ENCODE results near the gene IGF2.

The IGF2 gene, protein sequence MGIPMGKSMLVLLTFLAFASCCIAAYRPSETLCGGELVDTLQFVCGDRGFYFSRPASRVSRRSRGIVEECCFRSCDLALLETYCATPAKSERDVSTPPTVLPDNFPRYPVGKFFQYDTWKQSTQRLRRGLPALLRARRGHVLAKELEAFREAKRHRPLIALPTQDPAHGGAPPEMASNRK

GRCh38 chr11:2139123-2139521 is at the start of gene IGF2:
IGF2 (minus strand) TSS chr11:2139389; CDS start chr11:2135523, 3,866 bp downstream.
- Histone ChIP-seq H3K36me3 (ENCODE audit: control insufficient read depth, insufficient read depth, low read length) (no peaks in the 10 kb centered on the region), H3K27me3 (ENCODE audit: control insufficient read depth, insufficient read depth, low read length) (peaks cover 81% of the 10 kb centered on the region), H3K9me3 (ENCODE audit: control insufficient read depth, low read length) (no peaks in the 10 kb centered on the region), H3K4me1 (ENCODE audit: control insufficient read depth, insufficient read depth, low read length) (no peaks in the 10 kb centered on the region), H3K4me3 (ENCODE audit: low read length) (no peak within 1 kb of the TSS), H3K9ac (ENCODE audit: low read length) (no peak within 1 kb of the TSS)

- peaks cover 48% of the 10 kb centered on the region for H3K27me3 ChIP-seq (ENCODE audit: control insufficient read depth, insufficient read depth, low read length)
- no peaks in the 10 kb centered on the region for H3K36me3 ChIP-seq (ENCODE audit: control insufficient read depth, insufficient read depth, low read length)
- H3K9ac ChIP-seq (ENCODE audit: low read length): no peak overlapping the region
- H3K4me3 ChIP-seq (ENCODE audit: low read length): no peak overlapping the region
- H3K4me1 ChIP-seq (ENCODE audit: control insufficient read depth, insufficient read depth, low read length): peaks cover 9% of the 10 kb centered on the region
- no peaks in the 10 kb centered on the region for H3K9me3 ChIP-seq (ENCODE audit: control insufficient read depth, low read length)
Observed at GRCh38 chr11:2188745-2189144, 49.6 kb upstream of the IGF2 start.

DNA sequence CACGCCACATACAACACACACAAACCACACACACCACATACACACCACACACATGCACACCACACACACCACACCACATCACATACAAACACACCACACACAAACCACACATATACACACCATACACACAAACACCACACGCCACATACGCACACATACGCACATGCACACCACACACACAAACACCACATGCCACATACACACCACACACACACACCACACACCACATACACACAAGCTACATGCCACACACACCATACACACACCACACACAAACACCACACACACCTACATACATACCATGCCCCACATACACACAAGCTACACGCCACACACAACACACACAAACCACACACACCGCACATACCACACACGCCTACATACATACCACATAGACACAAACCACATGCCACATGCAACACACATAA is 48.1 kb upstream of the IGF2 start:
- H3K4me3 ChIP-seq (ENCODE audit: low read length): no peak overlapping the region
- peaks cover 43% of the 10 kb centered on the region for H3K27me3 ChIP-seq (ENCODE audit: control insufficient read depth, insufficient read depth, low read length)
- no peak overlapping the region for H3K9ac ChIP-seq (ENCODE audit: low read length)
- peaks cover 3% of the 10 kb centered on the region for H3K4me1 ChIP-seq (ENCODE audit: control insufficient read depth, insufficient read depth, low read length)
- H3K36me3 ChIP-seq (ENCODE audit: control insufficient read depth, insufficient read depth, low read length): no peaks in the 10 kb centered on the region
- H3K9me3 ChIP-seq (ENCODE audit: control insufficient read depth, low read length): no peaks in the 10 kb centered on the region

DNA sequence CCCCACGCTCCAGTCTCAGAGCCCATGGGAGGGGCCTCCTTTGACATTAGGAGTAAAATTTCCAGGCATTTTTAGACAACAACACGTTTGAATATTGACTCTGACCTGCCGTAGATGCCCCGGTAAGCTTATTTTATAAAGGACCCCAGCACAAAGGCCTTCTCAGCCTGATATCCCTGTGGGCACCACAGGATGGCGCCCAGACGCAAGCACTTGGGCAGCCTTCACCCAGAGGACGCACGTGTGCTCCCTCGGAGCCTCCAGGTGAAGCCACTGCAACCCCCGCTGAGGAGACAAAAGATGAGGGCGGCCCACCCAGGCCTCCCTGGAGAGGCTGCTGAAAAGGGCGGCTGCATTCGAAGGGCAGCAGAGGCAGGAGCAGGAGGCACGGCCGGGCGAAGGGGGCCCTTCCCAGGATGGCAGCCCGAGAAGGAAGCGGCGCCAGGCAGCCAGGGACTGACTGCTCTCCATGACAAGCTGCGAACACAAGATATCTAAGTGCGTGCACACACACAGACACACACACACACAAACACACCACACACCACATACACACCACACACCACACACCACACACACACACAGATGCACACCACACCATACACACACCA is 47.6 kb upstream of the IGF2 start:
- H3K36me3 ChIP-seq (ENCODE audit: control insufficient read depth, insufficient read depth, low read length): no peaks in the 10 kb centered on the region
- H3K9me3 ChIP-seq (ENCODE audit: control insufficient read depth, low read length): no peaks in the 10 kb centered on the region
- H3K9ac ChIP-seq (ENCODE audit: low read length): no peak overlapping the region
- H3K4me3 ChIP-seq (ENCODE audit: low read length): no peak overlapping the region
- H3K4me1 ChIP-seq (ENCODE audit: control insufficient read depth, insufficient read depth, low read length): peaks cover 3% of the 10 kb centered on the region
- H3K27me3 ChIP-seq (ENCODE audit: control insufficient read depth, insufficient read depth, low read length): peaks cover 42% of the 10 kb centered on the region

DNA sequence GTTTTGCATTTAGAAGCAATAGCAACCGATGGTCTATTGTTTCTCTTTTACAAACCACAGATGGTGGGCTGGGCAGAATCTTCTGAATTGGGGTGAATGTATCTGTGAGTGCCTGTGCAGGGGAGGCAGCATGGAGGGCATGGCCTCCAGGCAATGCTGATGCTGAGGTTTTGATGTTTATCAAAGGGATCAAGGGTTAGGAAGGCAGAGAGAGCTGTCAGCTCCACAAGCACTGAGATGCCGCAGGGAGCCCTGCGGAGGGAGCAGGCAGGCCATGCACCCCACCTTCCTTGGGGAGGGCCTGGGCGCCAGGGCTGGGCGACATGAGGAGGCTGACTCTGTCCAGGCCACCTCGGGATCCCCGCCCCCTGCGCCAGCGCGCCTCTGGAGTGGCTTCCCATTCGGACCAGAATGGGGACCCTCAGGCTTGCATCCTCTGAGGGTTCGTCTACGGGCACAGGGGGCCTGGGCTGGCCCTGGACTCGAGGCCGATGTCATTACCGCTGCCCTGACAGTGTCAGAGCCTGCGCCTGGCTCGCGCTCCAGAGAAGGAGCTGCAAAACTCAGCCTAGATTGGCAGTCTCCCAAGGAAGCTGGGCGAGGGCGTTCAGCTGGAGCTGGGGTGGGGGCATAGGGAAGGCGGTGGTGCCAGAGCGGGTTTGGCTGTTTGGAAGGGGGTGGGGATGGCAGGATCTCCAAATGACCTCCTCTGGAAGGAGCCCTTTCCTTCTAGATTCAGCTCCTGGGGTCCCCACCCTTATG is 46.3 kb upstream of the IGF2 start:
- Histone ChIP-seq H3K27me3 (ENCODE audit: control insufficient read depth, insufficient read depth, low read length) (peaks cover 35% of the 10 kb centered on the region), H3K4me3 (ENCODE audit: low read length) (no peak overlapping the region), H3K9me3 (ENCODE audit: control insufficient read depth, low read length) (no peaks in the 10 kb centered on the region), H3K4me1 (ENCODE audit: control insufficient read depth, insufficient read depth, low read length) (peaks cover 3% of the 10 kb centered on the region), H3K9ac (ENCODE audit: low read length) (no peak overlapping the region), H3K36me3 (ENCODE audit: control insufficient read depth, insufficient read depth, low read length) (no peaks in the 10 kb centered on the region)

DNA sequence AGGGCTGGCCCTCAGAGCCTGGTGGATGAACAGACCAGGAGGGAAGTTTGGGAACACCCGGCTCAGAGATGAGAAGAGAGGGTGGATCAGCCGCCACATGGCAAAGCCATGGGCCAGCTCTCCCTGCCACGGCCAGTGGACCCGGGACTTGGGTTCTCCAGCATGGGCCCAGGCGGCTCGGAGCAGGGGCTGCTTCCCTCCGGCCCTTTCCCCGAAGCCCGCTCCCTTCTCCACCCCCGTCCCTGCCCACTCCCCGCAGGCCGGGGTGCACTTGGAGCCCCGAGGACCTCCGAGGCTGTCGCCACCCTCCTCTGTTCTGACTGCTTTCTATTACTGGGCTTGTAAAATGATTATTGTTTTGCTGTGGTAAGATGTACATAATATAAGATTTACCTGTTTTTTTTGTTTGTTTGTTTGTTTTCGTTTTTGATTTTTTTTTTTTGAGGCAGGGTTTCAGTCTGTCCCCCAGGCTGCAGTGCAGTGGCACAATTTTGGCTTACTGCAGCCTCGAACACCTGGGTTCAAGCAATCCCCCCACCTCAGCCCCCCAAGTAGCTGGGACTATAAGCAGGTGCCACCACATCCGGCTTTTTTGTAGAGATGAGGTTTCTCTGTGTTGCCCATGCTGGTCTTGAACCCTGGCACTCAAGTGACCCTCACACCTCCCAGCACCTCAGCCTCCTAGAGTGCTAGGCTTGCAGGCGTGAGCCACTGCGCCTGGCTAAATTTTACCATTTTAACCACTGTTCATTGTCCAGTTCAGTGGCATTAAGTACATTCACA is 43.7 kb upstream of the IGF2 start:
- Histone ChIP-seq H3K9me3 (ENCODE audit: control insufficient read depth, low read length) (no peaks in the 10 kb centered on the region), H3K4me3 (ENCODE audit: low read length) (no peak overlapping the region), H3K36me3 (ENCODE audit: control insufficient read depth, insufficient read depth, low read length) (no peaks in the 10 kb centered on the region), H3K9ac (ENCODE audit: low read length) (no peak overlapping the region), H3K4me1 (ENCODE audit: control insufficient read depth, insufficient read depth, low read length) (peaks cover 6% of the 10 kb centered on the region), H3K27me3 (ENCODE audit: control insufficient read depth, insufficient read depth, low read length) (peaks cover 32% of the 10 kb centered on the region)

GRCh38 chr11:2182075-2182474 is 42.9 kb upstream of the IGF2 start:
- Histone ChIP-seq H3K27me3 (ENCODE audit: control insufficient read depth, insufficient read depth, low read length) (peaks cover 26% of the 10 kb centered on the region), H3K9me3 (ENCODE audit: control insufficient read depth, low read length) (no peaks in the 10 kb centered on the region), H3K36me3 (ENCODE audit: control insufficient read depth, insufficient read depth, low read length) (no peaks in the 10 kb centered on the region), H3K4me1 (ENCODE audit: control insufficient read depth, insufficient read depth, low read length) (peaks cover 6% of the 10 kb centered on the region), H3K9ac (ENCODE audit: low read length) (no peak overlapping the region), H3K4me3 (ENCODE audit: low read length) (no peak overlapping the region)

- Histone ChIP-seq H3K27me3 (ENCODE audit: control insufficient read depth, insufficient read depth, low read length) (peaks cover 16% of the 10 kb centered on the region), H3K4me1 (ENCODE audit: control insufficient read depth, insufficient read depth, low read length) (peaks cover 3% of the 10 kb centered on the region), H3K36me3 (ENCODE audit: control insufficient read depth, insufficient read depth, low read length) (no peaks in the 10 kb centered on the region), H3K4me3 (ENCODE audit: low read length) (no peak overlapping the region), H3K9me3 (ENCODE audit: control insufficient read depth, low read length) (no peaks in the 10 kb centered on the region), H3K9ac (ENCODE audit: low read length) (no peak overlapping the region)
Observed at GRCh38 chr11:2180789-2181370, 41.7 kb upstream of the IGF2 start.

- H3K9ac ChIP-seq (ENCODE audit: low read length): no peak overlapping the region
- peaks cover 15% of the 10 kb centered on the region for H3K27me3 ChIP-seq (ENCODE audit: control insufficient read depth, insufficient read depth, low read length)
- no peak overlapping the region for H3K4me3 ChIP-seq (ENCODE audit: low read length)
- peaks cover 3% of the 10 kb centered on the region for H3K4me1 ChIP-seq (ENCODE audit: control insufficient read depth, insufficient read depth, low read length)
- H3K9me3 ChIP-seq (ENCODE audit: control insufficient read depth, low read length): no peaks in the 10 kb centered on the region
- no peaks in the 10 kb centered on the region for H3K36me3 ChIP-seq (ENCODE audit: control insufficient read depth, insufficient read depth, low read length)
Observed at GRCh38 chr11:2180347-2180746, 41.2 kb upstream of the IGF2 start.

- no peak overlapping the region for H3K9ac ChIP-seq (ENCODE audit: low read length)
- peaks cover 3% of the 10 kb centered on the region for H3K4me1 ChIP-seq (ENCODE audit: control insufficient read depth, insufficient read depth, low read length)
- no peak overlapping the region for H3K4me3 ChIP-seq (ENCODE audit: low read length)
- no peaks in the 10 kb centered on the region for H3K9me3 ChIP-seq (ENCODE audit: control insufficient read depth, low read length)
- peaks cover 15% of the 10 kb centered on the region for H3K27me3 ChIP-seq (ENCODE audit: control insufficient read depth, insufficient read depth, low read length)
- no peaks in the 10 kb centered on the region for H3K36me3 ChIP-seq (ENCODE audit: control insufficient read depth, insufficient read depth, low read length)
Observed at GRCh38 chr11:2179516-2179915, 40.3 kb upstream of the IGF2 start.

DNA sequence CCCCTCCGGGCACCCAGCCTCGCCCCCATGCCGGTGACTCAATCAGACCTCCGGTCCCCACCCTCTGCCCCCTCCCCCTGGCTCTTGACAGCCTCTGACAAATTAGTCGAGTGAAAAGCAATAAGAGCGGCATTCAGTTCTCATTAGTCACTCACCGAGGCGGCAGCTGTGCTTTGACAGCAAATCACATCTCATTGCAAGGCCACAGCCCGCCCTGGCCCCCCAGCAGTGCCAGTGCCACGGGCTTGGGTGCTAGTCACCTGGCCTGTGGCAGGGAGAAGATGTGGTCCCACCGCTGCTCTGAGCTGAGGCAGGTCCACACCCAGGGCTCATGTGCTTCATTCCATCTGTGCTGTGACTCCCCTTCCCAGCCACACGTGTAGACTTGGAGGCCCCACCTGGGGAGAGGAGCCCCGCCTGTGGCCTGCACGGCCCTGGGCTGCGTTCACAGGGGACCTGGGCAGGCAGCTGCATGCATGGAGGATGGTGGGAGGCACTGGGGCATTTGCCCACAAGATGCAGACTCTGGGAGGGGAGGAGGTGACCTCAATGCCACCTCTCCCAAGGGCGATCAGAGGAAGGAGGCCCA is 39.8 kb upstream of the IGF2 start:
- H3K4me3 ChIP-seq (ENCODE audit: low read length): no peak overlapping the region
- H3K36me3 ChIP-seq (ENCODE audit: control insufficient read depth, insufficient read depth, low read length): no peaks in the 10 kb centered on the region
- no peaks in the 10 kb centered on the region for H3K9me3 ChIP-seq (ENCODE audit: control insufficient read depth, low read length)
- no peak overlapping the region for H3K9ac ChIP-seq (ENCODE audit: low read length)
- peaks cover 15% of the 10 kb centered on the region for H3K27me3 ChIP-seq (ENCODE audit: control insufficient read depth, insufficient read depth, low read length)
- peaks cover 3% of the 10 kb centered on the region for H3K4me1 ChIP-seq (ENCODE audit: control insufficient read depth, insufficient read depth, low read length)
